Measurements from ENCODE around the gene INAFM2.

INAFM2 gene

GRCh38 chr15:40328176-40328575, 4.7 kb downstream of the INAFM2 start:
- DNase-seq (ENCODE audit: low read depth in 3 of 3) = no peak

- no peak for DNase-seq (ENCODE audit: low read depth in 3 of 3)
Observed at GRCh38 chr15:40328751-40329150, 5.3 kb downstream of the INAFM2 start.

GRCh38 chr15:40329804-40330203, 6.3 kb downstream of the INAFM2 start:
- no peak for DNase-seq (ENCODE audit: low read depth in 3 of 3)

- DNase-seq (ENCODE audit: low read depth in 3 of 3) = no peak
Observed at GRCh38 chr15:40330368-40330836, 6.9 kb downstream of the INAFM2 start.

GRCh38 chr15:40331026-40331425, 7.5 kb downstream of the INAFM2 start:
- DNase-seq (ENCODE audit: low read depth in 3 of 3) = no peak

GRCh38 chr15:40331637-40332036, 8.1 kb downstream of the INAFM2 start:
- DNase-seq (ENCODE audit: low read depth in 3 of 3) = no peak

- DNase-seq (ENCODE audit: low read depth in 3 of 3) = no peak
Observed at GRCh38 chr15:40332113-40332781, 8.8 kb downstream of the INAFM2 start.

GRCh38 chr15:40333922-40334492, 10.5 kb downstream of the INAFM2 start:
- no peak for DNase-seq (ENCODE audit: low read depth in 3 of 3)

GRCh38 chr15:40334541-40334940, 11.0 kb downstream of the INAFM2 start:
- DNase-seq (ENCODE audit: low read depth in 3 of 3) = no peak

GRCh38 chr15:40334941-40335795, 11.7 kb downstream of the INAFM2 start:
- DNase-seq (ENCODE audit: low read depth in 3 of 3) = no peak

- no peak for DNase-seq (ENCODE audit: low read depth in 3 of 3)
Observed at GRCh38 chr15:40335938-40336743, 12.6 kb downstream of the INAFM2 start.

GRCh38 chr15:40336744-40337122, 13.2 kb downstream of the INAFM2 start:
- no peak for DNase-seq (ENCODE audit: low read depth in 3 of 3)

GRCh38 chr15:40337597-40337996, 14.1 kb downstream of the INAFM2 start:
- no peak for DNase-seq (ENCODE audit: low read depth in 3 of 3)

GRCh38 chr15:40338041-40338657, 14.7 kb downstream of the INAFM2 start:
- DNase-seq (ENCODE audit: low read depth in 3 of 3) = peak; percentile 61 to 65 (median 64)

GRCh38 chr15:40338921-40339620, 15.6 kb downstream of the INAFM2 start:
- no peak for DNase-seq (ENCODE audit: low read depth in 3 of 3)

GRCh38 chr15:40339621-40339945, 16.1 kb downstream of the INAFM2 start:
- no peak for DNase-seq (ENCODE audit: low read depth in 3 of 3)

GRCh38 chr15:40340038-40340739, 16.7 kb downstream of the INAFM2 start:
- DNase-seq (ENCODE audit: low read depth in 3 of 3) = no peak

- DNase-seq (ENCODE audit: low read depth in 3 of 3) = no peak
Observed at GRCh38 chr15:40340740-40341400, 17.4 kb downstream of the INAFM2 start, which contains the start of gene CCDC9B. Gene CCDC9B (minus strand): TSS chr15:40340939. CDS start chr15:40340819, 120 bp downstream.

Data from stimulated activated CD4-positive, alpha-beta T cell treated with anti-CD3 and anti-CD28 coated beads, TNF-alpha, amount 100 ng/mL, for 4 hours (primary cell).